ENCODE measurements around the gene ATF7. TPM values are rescaled to one million over a fixed set of nuclear protein-coding genes. Genes with fewer than 3 reads are reported as not detected.

Gene ATF7
- total and polyA plus RNA-seq, 2 of the 13 experiments (the other 11 are each of a cell fraction or from before 2014, with no cell fraction given): 9.6 to 16.2 TPM

GRCh38 chr12:53500776-53501614, 125.2 kb downstream of the ATF7 start, which contains the start of gene TARBP2 (continued):
- TF ChIP-seq NAIF1 (CRISPR knock-in tag; IDR thresholded peaks at IDR 0.05; ENCODE audit: borderline replicate concordance) (peak; percentile 73; the same call in 1 of the 2 replicates), MXI1 (IDR thresholded peaks at IDR 0.05; ENCODE audit: borderline replicate concordance, low read depth, low read length) (peak; percentile 75; the same call in 2 of the 3 replicates), FOXA3 (CRISPR knock-in tag; IDR thresholded peaks at IDR 0.05) (peak; percentile 5; the same call in 1 of the 2 replicates), ZBTB1 (CRISPR knock-in tag; IDR thresholded peaks at IDR 0.05; ENCODE audit: borderline replicate concordance) (no peak), HOXA5 (CRISPR knock-in tag; IDR thresholded peaks at IDR 0.05) (peak; percentile 83; the same call in 1 of the 2 replicates), YEATS4 (CRISPR knock-in tag; IDR thresholded peaks at IDR 0.05; ENCODE audit: borderline replicate concordance) (peak; percentile 97), ZNF3 (CRISPR knock-in tag; IDR thresholded peaks at IDR 0.05) (no peak), ZNF841 (CRISPR knock-in tag; IDR thresholded peaks at IDR 0.05; ENCODE audit: borderline replicate concordance) (no peak), NCOA5 (CRISPR knock-in tag; IDR thresholded peaks at IDR 0.05) (no peak; the same call in 1 of the 2 replicates), TEAD3 (CRISPR knock-in tag; optimal IDR thresholded peaks at IDR 0.05; ENCODE audit: borderline replicate concordance) (no peak), KDM6A (CRISPR knock-in tag; IDR thresholded peaks at IDR 0.05; ENCODE audit: low read depth) (no peak), ZFP90 (CRISPR knock-in tag; IDR thresholded peaks at IDR 0.05; ENCODE audit: borderline replicate concordance) (peak; percentile 85; the same call in 1 of the 2 replicates), JUNB (CRISPR knock-in tag; IDR thresholded peaks at IDR 0.05; ENCODE audit: borderline replicate concordance) (no peak), ARID3A (IDR thresholded peaks at IDR 0.05; ENCODE audit: low read depth, low read length) (no peak), RFXANK (CRISPR knock-in tag; IDR thresholded peaks at IDR 0.05) (no peak), ZNF263 (CRISPR knock-in tag; IDR thresholded peaks at IDR 0.05) (peak; percentile 47; the same call in 1 of the 2 replicates), ZFY (CRISPR knock-in tag; IDR thresholded peaks at IDR 0.05) (peak; percentile 99)
- TF ChIP-seq, protein P1, sequence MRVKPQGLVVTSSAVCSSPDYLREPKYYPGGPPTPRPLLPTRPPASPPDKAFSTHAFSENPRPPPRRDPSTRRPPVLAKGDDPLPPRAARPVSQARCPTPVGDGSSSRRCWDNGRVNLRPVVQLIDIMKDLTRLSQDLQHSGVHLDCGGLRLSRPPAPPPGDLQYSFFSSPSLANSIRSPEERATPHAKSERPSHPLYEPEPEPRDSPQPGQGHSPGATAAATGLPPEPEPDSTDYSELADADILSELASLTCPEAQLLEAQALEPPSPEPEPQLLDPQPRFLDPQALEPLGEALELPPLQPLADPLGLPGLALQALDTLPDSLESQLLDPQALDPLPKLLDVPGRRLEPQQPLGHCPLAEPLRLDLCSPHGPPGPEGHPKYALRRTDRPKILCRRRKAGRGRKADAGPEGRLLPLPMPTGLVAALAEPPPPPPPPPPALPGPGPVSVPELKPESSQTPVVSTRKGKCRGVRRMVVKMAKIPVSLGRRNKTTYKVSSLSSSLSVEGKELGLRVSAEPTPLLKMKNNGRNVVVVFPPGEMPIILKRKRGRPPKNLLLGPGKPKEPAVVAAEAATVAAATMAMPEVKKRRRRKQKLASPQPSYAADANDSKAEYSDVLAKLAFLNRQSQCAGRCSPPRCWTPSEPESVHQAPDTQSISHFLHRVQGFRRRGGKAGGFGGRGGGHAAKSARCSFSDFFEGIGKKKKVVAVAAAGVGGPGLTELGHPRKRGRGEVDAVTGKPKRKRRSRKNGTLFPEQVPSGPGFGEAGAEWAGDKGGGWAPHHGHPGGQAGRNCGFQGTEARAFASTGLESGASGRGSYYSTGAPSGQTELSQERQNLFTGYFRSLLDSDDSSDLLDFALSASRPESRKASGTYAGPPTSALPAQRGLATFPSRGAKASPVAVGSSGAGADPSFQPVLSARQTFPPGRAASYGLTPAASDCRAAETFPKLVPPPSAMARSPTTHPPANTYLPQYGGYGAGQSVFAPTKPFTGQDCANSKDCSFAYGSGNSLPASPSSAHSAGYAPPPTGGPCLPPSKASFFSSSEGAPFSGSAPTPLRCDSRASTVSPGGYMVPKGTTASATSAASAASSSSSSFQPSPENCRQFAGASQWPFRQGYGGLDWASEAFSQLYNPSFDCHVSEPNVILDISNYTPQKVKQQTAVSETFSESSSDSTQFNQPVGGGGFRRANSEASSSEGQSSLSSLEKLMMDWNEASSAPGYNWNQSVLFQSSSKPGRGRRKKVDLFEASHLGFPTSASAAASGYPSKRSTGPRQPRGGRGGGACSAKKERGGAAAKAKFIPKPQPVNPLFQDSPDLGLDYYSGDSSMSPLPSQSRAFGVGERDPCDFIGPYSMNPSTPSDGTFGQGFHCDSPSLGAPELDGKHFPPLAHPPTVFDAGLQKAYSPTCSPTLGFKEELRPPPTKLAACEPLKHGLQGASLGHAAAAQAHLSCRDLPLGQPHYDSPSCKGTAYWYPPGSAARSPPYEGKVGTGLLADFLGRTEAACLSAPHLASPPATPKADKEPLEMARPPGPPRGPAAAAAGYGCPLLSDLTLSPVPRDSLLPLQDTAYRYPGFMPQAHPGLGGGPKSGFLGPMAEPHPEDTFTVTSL (CRISPR knock-in tag; IDR thresholded peaks at IDR 0.05; ENCODE audit: borderline replicate concordance): no peak
- TF ChIP-seq, protein P2, sequence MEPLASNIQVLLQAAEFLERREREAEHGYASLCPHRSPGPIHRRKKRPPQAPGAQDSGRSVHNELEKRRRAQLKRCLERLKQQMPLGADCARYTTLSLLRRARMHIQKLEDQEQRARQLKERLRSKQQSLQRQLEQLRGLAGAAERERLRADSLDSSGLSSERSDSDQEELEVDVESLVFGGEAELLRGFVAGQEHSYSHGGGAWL (CRISPR knock-in tag; IDR thresholded peaks at IDR 0.05): peak; percentile 88; the same call in 1 of the 2 replicates
- TF ChIP-seq, protein P3, sequence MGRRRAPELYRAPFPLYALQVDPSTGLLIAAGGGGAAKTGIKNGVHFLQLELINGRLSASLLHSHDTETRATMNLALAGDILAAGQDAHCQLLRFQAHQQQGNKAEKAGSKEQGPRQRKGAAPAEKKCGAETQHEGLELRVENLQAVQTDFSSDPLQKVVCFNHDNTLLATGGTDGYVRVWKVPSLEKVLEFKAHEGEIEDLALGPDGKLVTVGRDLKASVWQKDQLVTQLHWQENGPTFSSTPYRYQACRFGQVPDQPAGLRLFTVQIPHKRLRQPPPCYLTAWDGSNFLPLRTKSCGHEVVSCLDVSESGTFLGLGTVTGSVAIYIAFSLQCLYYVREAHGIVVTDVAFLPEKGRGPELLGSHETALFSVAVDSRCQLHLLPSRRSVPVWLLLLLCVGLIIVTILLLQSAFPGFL (CRISPR knock-in tag; IDR thresholded peaks at IDR 0.05): no peak

All from HepG2 (cell line).